GM21367 (cell line): ENCODE measurements around the gene AQP9.

Experiments used
- ATAC-seq: cut with Tn5 transposase; IDR thresholded peaks from one replicate; pipeline ENCODE4 v1.9.1; 2021; ENCODE audit not compliant: unreplicated experiment

The AQP9 gene

DNA sequence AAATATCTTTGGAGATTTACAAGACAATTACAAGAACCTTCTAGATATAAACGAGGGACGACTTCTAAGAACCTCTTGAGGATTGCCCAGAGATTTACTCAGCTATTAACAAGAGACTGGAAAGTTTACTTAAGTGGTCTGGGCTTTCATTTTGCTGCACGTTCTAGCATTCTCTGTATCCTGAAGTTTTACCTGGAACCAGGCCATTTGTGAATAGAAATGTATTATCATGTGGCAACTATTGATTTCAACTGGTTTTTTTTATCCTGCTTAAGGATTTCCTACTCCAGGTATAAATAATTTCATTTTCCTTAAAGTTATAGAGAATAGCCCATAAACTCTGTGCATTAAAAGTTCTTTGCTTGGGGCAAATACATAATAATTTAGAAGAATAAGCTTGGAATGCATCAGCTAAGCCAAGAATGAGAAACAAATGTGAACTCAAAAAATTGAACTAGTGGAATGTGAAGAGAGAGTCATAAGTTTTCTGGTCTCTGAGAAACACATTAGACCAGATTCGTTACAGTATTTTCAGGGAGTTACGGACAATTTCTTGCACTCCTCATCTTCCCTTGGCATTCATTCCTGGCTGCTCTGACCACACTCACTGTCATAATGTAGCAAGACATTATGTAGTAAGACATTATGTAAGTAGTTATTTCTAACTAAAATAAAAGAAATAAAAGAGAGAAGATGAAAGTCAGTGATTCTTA is 1.3 kb downstream of the AQP9 start:
- no peak for ATAC-seq

DNA sequence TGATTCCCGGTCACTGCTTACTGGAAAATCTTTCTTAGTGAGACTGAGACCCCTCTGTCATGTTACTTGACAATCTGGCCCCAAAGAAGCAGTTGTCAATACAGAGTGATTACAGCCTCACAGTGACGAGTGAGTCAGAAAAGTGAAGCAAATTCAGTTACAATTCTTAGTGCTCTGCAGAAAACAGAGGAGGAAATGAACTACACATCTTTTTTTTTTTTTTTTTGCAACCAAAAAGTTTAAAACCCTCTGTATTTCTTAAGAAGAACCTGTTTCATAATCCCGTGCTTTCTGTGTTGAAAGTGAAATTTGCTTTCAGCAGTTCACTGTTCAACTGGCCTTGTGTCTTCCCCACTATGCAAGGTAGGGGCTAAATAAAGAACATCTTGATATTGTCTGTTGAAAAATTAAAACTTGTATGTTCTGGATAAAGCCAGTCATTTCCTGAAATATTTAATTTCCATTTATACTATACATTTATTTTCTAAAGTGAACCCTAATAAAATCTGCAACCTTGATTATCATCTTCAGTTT is 1.9 kb downstream of the AQP9 start:
- no peak for ATAC-seq

DNA sequence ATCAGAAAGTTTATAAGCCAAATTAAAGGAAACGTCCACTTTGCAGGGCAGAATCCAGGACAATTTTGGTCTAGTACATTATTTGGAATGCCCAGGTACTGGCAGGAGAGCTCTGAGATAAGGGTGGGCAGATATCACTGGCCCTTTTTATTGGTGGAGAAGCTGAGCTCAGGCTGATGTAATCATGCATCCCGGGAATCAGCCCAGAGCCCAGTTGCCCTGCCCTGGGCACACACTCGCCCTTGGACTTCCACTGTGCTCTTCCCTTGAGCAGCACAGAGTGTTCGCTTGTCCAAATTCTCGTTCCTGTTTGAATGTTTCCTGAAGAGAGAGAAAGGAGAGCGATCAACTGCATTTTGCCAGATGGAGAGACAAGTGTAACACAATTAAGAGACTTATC is 3.7 kb downstream of the AQP9 start:
- no peak for ATAC-seq

DNA sequence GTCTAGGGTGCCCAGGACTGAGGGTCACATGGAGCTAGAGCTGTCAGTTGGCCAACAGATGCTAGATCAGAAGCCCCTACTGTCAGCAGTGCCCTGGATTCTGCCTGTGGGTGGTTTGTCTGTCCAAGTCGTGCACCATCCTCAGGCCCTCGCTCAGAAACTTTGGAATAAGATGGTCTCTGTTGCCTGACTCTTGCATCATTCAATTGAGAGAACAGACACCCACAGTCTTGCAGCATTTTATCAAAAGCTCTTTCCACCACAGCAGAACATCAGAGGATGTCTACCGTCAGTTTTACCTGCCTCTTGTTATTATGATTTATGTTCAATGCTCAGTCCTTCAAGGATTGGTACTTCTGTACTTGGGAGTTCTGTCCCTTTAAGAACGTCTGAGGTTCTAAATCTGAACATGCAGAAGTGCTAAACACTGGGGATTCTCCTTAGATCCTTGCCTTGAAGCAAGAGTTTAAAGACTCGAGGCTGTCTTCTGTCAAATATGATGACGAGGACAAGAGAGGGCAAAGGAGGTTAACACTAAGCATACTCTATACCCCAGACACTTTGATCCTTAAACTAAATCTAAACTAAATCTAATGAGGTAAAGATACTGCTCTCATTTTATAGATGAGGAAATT is 4.8 kb downstream of the AQP9 start:
- no peak for ATAC-seq

DNA sequence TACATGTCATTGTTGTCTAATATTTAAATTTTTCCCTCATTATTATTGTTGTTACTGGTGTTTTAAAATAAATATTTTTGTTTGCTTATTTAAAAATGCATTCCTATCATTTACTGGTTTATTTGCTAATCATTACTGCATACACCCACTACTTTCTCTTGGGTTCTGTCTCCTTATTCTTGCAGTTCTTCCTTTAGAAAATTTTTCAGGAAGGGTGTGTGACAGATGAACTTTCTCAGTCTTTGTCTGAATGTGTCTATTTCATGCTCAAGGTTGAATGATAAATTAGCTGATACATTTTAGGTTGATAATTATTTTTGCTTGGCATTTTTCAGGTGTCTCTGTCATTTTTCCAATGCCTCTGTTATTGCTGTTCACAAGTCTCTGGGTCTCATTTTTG is 7.4 kb downstream of the AQP9 start:
- ATAC-seq, result no peak

DNA sequence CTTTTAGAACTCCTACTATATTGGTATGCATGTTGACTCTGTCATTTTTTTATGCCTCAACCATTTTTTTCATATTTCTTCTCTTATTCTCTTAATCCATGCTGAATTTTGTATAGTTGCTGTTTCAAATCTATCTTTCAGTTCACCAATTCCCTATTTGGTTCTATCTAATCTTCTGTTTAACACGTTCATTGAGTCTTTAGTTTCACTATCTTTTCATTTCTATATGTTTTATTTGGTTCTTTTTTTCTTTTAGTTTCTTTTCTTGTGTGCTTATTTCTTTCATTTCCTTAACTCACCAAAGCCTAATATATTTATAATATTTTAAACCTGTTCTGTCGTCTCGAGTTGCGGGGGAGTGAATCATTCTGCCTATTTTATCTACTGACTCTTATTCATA is 8.0 kb downstream of the AQP9 start:
- no peak for ATAC-seq

DNA sequence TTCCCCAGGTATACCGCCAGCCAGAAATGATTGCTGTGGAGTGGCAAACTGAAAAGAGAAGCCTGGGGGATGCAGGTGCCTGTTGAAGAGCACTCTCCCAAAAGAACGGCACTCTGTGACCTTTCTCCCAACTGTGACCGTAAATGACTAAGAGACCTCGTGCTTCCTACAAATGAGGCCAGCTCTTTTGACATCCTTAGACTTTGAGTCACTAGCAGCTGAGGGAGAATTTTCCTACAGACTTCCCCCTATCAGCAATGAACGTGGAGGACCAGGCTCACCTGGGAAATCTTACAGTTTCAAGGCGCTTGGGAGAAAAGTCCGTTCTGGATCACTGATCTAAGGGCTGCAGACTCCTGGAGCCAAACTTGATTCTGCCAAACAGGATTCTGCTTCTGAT is 8.6 kb downstream of the AQP9 start:
- no peak for ATAC-seq

DNA sequence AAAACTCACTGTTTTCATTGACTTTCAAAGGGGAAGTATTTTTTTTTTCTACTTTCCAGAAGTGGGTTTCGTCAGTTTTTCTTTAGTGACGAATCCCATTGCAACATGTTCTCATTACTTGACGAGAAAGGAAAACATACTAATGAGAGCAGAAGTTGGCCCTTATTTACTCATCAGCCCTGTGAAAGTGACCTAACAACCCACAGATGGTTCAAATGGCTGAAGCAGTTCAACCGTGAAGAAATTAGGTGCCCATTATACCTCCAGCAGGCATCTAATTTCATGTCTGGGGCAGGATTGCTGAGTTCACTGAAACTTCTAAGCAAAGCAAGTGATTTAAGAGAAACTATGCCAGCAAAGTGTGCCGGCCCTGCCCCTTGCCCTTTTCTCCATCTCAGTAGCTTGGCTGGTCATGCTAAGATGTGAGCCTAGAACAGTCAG is 9.0 kb downstream of the AQP9 start:
- ATAC-seq, result no peak

DNA sequence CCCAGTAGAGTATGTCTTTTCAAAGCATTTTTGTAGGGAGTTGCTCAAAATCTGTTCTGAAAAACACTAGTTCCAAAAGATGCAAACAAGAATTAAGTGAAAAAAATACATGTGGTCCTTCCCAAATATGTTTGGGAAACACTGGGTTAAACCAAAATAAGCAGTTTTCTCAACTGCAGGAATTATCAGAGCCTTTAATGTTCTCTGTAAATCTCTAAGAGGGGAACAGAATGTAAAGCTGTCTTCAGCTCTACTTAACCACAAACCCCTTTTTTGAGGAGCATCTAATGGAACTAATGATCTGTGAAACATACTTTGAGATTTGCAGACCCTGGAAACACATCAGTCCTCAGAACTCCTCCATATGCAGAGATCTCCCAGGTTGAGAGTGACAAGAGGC is 9.9 kb downstream of the AQP9 start:
- ATAC-seq, result no peak

DNA sequence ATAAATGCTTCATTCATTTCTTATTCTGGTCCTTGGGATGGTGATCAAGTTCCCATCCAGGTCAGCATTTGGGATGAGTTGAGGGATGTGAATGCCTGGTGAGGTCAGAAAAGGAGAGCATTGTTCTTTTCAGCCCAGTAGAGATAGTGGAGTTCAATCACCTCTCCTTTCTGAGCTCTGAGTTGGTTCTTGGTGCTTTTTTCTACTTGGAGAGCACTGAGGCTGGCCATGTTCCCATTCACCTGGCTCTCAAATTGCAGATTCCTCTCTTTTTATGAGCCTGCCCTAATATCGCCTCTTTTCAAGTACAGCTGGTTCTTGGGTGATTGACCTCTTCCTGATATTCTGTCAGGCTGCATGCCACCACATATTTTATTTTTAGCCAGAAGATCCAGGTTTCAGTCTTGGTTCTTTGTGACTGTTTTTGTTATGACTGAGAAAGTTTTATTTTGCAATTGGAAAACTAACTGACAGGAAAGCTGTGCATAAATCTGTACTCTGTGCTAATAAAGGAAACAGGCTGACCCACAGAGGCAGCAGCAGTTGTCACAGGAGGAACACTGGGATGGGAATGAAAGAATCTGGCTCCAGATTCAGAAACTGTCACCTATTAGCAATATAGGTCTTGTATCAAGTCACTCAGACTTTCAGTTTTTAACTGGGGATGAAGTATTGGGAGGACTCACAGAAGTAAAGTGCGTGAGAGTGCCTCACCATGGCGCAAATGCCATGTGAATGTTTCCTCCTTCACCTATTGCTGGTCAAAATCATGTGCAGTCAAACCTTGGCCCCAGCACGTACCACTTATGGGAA is 10.7 kb downstream of the AQP9 start:
- ATAC-seq, result no peak

DNA sequence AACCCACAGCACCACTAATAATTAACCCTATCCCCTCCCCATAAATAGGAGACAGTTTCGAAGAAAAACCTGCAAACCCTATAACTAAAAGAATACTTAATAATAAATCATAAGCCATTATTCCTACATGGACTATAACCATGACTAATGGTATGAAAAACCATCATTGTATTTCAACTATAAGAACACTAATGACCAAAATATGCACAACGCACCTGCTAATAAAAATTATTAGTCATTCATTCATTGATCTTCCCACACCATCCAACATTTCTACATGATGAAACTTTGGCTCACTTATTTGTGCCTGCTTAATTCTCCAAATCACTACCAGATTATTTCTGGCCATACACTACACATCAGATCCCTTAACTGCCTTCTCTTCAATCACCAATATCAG is 16.6 kb downstream of the AQP9 start:
- ATAC-seq, result no peak

DNA sequence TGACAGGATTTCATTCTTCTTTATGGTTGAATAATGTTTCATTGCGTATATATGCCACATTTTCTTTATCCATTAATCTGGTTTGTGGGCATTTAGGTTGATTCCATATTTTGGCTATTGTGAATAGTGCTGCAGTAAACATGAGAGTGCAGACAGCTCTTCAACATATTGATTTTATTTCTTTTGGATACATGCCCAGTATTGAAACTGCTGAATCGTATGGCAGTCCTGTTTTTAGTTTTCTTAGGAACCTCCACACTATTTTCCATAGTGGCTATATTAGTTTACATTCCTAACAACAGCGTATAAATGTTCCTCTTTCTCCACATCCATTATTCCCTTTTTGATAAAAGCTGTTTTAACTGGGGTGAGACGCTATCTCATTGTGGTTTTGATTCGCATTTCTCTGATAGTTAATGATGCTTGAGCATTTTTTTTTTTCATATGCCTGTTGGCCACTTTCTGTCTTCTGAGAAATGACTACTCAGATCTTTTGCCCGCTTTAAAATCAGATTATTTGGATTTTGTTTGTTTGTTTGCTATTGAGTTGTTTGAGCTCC is 21.7 kb downstream of the AQP9 start:
- ATAC-seq, result no peak

DNA sequence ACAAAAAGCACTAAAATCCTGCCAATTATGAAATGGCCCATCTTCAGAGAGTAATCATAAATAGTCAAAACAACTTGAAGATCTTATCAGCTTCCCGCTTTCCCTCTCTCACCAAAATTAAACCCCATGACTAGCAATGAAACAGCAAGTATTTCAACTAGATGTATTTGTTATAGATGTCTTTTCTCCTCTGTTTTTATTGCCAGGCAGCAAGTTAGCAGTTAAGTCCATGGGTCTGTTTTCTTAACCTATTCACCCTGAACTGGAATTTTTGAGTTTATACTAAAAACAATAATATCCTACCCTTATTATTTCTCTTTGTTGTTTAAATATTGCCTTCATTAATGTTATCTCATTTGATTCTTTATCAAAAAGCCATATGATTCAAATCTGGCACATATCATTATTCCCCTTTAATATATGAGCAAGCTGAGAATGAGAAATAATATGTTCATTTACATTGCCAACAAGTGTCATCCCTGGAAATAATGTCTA is 23.3 kb downstream of the AQP9 start:
- no peak for ATAC-seq

DNA sequence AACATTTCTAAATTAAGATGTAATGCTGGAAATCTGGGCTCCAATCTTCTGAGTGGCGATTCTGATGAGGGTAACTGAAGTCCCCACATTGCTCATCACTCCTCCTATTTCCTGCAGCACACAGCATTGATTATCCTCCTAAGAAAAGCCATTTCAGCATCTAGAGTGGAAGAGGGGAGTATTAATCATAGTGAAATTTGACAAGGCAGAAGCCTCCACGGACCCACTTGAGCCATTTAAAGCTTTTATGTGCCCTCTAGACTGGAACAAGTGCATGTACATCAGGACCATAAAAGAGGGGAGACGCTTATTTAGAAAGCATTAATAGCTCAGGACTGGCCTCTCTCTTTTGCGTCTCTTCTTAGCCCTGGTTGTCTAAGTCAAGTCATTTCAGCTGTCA is 25.8 kb downstream of the AQP9 start:
- no peak for ATAC-seq

DNA sequence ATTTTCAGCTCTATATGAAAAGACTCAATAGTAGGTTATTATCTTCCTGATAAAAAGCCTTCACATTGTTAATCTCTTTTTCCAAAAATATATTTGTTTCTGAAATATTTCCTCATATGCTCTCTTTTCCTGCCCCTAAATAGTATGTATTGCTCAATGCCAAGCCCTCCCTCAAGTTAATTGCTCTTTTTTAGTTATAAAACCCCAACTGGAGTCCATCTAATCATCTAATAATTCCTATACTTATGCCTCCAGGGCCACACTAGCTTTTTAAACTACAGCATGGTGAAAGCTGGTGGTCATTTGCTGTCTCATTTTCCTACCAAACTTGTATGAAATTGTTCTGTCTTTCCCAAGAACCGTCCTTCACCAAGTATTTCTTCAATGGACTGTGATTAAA is 26.7 kb downstream of the AQP9 start:
- no peak for ATAC-seq

DNA sequence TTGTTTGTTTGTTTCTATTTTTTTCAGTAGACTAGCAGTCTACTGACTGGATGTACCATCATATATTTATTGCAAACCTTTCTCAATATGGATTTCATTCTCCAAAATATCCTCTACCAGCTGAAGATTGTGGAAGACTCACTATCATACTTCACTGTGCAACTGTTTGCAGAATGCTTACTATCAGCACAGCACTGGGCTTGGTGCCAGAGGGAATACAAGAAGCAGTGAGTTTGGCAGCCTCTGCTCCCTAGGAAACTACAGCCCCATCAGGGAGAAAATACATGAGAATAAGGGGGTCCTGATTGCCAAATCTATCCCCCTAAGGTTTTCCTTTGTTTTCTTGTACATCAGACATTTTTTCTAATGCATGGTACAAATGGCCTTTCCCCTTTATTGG is 27.5 kb downstream of the AQP9 start:
- ATAC-seq, result no peak

DNA sequence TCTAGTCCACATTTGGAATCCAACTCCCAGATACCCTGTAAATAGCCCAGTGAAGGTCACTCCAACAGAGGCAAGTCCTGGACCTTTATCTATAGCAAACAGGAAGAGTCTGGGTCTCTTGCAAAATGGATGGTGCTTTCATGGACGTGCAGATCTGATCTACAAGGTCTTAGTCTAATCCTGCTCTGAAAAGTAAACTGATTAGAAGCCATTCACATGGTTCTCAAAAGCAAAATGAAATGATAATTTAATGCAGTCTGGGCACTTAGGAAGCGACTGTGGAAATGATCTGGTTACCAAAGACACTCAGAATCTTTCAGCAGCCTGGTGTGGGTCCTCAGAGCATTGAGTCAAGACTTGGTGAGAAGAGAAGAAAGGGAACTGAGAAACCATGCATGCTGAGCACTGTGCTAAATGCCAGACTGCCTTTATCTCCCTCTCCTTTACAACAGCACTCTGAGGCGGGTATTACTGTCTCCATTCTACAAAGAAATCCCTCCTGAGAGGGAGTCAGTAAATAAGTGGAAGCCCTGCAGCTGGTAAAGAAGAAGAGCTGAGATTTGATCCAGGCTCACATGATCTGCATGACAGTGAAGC is 29.0 kb downstream of the AQP9 start:
- no peak for ATAC-seq

DNA sequence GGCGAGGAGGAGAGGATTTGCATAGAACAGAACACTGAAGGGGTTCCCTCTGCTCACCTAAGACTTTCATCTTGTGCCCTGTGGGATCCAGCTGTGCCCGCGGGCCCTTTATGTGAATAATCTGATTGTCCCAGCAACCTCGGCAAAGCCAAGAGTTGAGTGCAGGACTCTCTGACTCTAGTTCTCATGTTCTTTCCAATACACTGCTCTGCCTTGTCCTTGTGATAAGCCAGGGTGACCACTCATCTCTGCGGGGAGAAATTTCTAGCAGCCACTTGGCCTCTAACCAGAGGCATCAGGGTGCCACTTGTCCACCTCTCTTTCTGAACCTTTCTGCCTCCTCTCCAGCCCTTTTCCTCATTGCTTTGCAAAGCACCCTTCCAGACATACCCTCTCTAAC is 31.8 kb downstream of the AQP9 start:
- no peak for ATAC-seq

DNA sequence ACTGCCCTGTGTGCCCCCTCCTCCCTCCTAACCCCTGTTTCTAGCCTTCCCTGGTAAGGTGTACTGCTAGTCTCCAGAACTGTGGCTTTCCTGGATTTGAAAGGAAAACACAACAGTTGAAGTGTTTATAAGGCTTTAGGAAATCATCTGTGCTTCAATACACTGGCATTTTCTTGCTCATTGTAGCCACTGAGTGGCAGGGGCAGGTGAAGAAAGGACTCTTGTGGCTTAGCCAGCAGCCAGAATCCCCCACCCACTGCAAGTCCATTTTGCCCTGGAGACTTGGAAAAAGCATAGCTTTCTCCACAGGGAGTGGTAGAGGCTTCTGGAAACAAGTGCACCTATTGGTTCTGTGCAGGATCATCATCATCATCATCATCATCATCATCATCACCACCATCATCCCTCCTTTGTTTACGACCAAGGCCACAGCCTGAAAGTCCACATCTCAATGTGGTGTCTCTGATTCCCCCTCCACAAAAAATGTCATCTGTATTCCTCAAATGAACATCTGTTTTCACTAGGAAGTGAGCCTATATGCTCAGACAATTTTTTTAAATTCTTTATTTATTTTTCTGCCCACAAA is 33.4 kb downstream of the AQP9 start:
- no peak for ATAC-seq

DNA sequence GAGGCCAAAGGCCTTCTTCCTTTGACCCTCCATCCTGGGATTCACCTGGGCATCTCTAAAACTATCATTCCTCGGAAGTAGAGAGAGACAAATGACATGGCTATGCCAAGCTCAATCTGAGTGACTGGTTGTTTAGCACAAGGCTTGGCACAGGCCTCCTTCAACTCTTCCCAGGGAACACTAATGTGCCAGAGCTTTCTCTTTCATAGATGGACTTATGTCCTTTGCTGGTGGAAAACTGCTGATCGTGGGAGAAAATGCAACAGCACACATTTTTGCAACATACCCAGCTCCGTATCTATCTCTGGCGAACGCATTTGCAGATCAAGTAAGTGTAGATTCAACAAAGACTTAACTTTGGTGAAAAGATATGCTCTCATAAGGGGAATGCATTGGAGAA is 36.5 kb downstream of the AQP9 start:
- ATAC-seq, result no peak

DNA sequence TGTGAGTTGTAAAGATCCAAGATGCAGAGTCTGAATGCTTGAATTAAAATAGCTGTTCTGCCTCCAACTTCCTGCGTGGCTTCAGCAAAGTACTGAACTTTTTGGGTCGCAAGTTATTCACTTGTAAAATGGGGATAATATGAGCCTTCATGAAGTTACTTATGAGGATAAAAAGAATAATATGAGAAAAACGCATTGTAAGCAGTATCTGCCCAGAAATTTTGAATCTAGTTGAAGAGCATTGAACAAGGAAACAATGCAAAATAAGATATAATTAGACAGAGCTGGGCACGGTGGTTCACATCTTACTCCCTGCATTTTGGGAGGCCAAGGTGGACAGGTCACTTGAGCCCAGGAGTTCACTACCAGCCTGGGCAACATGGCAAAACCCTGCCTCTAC is 37.8 kb downstream of the AQP9 start:
- no peak for ATAC-seq
